CD4-positive, alpha-beta T cell (primary cell): ENCODE measurements around the gene PPCDC. TPM values are rescaled to one million over a fixed set of nuclear protein-coding genes. Genes with fewer than 3 reads are reported as not detected.

Source experiments
- ATAC-seq: fragments of 200-7000 bp; cut with Tn5 transposase; one replicate; pipeline ENCODE4 v1.10.0; 2022; ENCODE audit warnings: mild to moderate bottlenecking; ENCODE audit not compliant: poor library complexity
- CTCF ChIA-PET: fragments of 350-600 bp; sonication (Branson Sonifier 250); formaldehyde crosslinking; loops from one replicate; lab custom pipeline; 2021; ENCODE audit warnings: antibody characterized with exemption, inconsistent platforms; lab: Charles Lee
- POLR2A ChIA-PET: fragments of 350-600 bp; sonication (Branson Sonifier 250); formaldehyde crosslinking; loops from one replicate; lab custom pipeline; 2021; ENCODE audit warnings: antibody characterized with exemption, inconsistent platforms; lab: Charles Lee
- DNase-seq, 14 experiments: peaks; one replicate each; pipeline ENCODE4 v3.0.0-alpha.2; 2013 to 2020; ENCODE audit warnings: mixed read lengths in 2 of 14
- H3K27ac ChIP-seq, 2 donors: one replicate each; pipeline versions ENCODE4 v1.5.1 to v1.7.0; 2013; ENCODE audit warnings: low read length in 2 of 2, low read depth in 1 of 2, mild to moderate bottlenecking in 1 of 2
- H3K27me3 ChIP-seq, 2 experiments: 1 replicate in 1 of 2; 2 replicates in 1 of 2; pipeline versions ENCODE4 v1.6.1 to v1.7.0; 2013; ENCODE audit warnings: low read length in 2 of 2, control low read depth in 1 of 2, mild to moderate bottlenecking in 1 of 2, moderate library complexity in 1 of 2; ENCODE audit not compliant: insufficient read depth in 2 of 2, control insufficient read depth in 1 of 2
- H3K36me3 ChIP-seq: one replicate; pipeline ENCODE4 v1.6.1; 2013; ENCODE audit warnings: low read length, control low read depth; ENCODE audit not compliant: insufficient read depth
- H3K4me1 ChIP-seq: one replicate; pipeline ENCODE4 v1.6.1; 2013; ENCODE audit warnings: low read length, control low read depth; ENCODE audit not compliant: insufficient read depth
- H3K4me3 ChIP-seq: one replicate; pipeline ENCODE4 v1.5.1; 2013; ENCODE audit warnings: mild to moderate bottlenecking, low read length, moderate library complexity
- H3K9me3 ChIP-seq, 2 experiments: 1 replicate in 1 of 2; 2 replicates in 1 of 2; pipeline versions ENCODE4 v1.6.1 to v1.7.0; 2013; ENCODE audit warnings: low read length in 2 of 2, mild to moderate bottlenecking in 2 of 2, control low read depth in 1 of 2, moderate library complexity in 1 of 2; ENCODE audit not compliant: control insufficient read depth in 1 of 2, insufficient read depth in 1 of 2
- H3K27ac Mint-ChIP-seq: one replicate; pipeline ENCODE4 v1.8.0; 2020; ENCODE audit warnings: mixed read lengths
- H3K27me3 Mint-ChIP-seq: one replicate; pipeline ENCODE4 v1.8.0; 2021; ENCODE audit warnings: mixed read lengths
- H3K36me3 Mint-ChIP-seq: one replicate; pipeline ENCODE4 v1.8.0; 2021; ENCODE audit warnings: low read depth, mixed read lengths
- H3K4me1 Mint-ChIP-seq: one replicate; pipeline ENCODE4 v1.8.0; 2021; ENCODE audit warnings: low read depth, mixed read lengths
- H3K4me3 Mint-ChIP-seq: one replicate; pipeline ENCODE4 v1.8.0; 2020; ENCODE audit warnings: mild to moderate bottlenecking, mixed read lengths
- H3K9me3 Mint-ChIP-seq: one replicate; pipeline ENCODE4 v1.8.0; 2020; ENCODE audit warnings: mixed read lengths
- intact Hi-C, 2 experiments: fragments of 100-400 bp; cut with DNase I in 1 of 2; cut with micrococcal nuclease in 1 of 2; formaldehyde crosslinking; loops; one replicate each; pipeline versions ENCODE4 v1.15.1 to v1.9.0; 2023 to 2025; cut with DNase I, micrococcal nuclease
- total RNA-seq, 174 experiments: library from RNA in 2 of 174; stranded (reverse) in 2 of 174; gene quantifications; one replicate each; pipeline ENCODE4 v1.2.3 and lab custom pipeline; 2021 to 2026
- TF ChIP-seq, protein P1 (sequence below): fragments of 200-600 bp; IDR thresholded peaks from one replicate; pipeline ENCODE4 v1.8.0; 2022; ENCODE audit warnings: antibody characterized with exemption, mild to moderate bottlenecking

Gene PPCDC
- total RNA-seq, 2 experiments from 2014 or later: 5.5 to 5.8 TPM

GRCh38 chr15:75068748-75069147, 45.4 kb downstream of the PPCDC start:
- Histone ChIP-seq H3K4me1 (peaks cover 29% of the 10 kb centered on the region), H3K4me3 (no peak overlapping the region), H3K9me3 (no peaks in the 10 kb centered on the region), H3K27me3 (no peaks in the 10 kb centered on the region), H3K27ac (no peak overlapping the region), H3K36me3 (no peaks in the 10 kb centered on the region)
- ChIA-PET POLR2A (no interaction called here), CTCF (no interaction called here)
- ATAC-seq (no peak), DNase-seq (no peak)
- peaks cover 19% of the 10 kb centered on the region for H3K4me1 Mint-ChIP-seq
- no peak overlapping the region for H3K4me3 Mint-ChIP-seq
- peaks cover 5% of the 10 kb centered on the region for H3K27me3 Mint-ChIP-seq
- H3K36me3 Mint-ChIP-seq: no peaks in the 10 kb centered on the region
- intact Hi-C loops: no loop called here
- H3K9me3 Mint-ChIP-seq: peaks cover 2% of the 10 kb centered on the region
- H3K27ac Mint-ChIP-seq: no peak overlapping the region
- TF ChIP-seq, protein P1, sequence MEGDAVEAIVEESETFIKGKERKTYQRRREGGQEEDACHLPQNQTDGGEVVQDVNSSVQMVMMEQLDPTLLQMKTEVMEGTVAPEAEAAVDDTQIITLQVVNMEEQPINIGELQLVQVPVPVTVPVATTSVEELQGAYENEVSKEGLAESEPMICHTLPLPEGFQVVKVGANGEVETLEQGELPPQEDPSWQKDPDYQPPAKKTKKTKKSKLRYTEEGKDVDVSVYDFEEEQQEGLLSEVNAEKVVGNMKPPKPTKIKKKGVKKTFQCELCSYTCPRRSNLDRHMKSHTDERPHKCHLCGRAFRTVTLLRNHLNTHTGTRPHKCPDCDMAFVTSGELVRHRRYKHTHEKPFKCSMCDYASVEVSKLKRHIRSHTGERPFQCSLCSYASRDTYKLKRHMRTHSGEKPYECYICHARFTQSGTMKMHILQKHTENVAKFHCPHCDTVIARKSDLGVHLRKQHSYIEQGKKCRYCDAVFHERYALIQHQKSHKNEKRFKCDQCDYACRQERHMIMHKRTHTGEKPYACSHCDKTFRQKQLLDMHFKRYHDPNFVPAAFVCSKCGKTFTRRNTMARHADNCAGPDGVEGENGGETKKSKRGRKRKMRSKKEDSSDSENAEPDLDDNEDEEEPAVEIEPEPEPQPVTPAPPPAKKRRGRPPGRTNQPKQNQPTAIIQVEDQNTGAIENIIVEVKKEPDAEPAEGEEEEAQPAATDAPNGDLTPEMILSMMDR: no peak

DNA sequence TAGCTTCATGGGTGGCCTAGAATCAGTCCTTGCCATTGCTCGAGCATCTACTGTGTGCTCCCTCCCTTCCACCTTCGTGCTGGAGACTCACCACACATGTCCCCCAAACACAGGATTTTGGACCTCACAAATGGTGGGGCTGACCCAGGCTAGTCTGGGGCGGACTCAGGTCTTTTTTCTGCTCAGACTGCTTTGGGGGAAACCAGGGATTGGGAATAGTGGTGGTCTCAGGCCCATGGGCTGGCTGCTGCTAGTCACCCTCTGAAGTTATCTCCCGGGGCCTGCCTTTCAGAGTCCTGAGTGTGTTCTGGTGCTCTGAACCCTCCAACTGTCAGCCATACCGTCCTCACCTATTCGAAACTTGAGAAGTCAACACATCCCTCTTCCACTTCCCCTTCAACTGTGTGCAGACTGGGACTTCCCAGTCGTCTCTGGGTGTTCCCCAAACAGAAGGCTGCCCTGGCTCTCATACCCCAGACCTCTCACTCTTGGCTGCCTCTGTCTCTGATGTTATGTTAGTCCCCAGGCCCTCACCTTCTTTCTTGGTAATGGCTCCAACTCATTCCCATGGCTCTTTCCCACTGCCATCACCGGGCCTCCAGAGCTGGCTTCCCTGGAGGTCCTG, 46.0 kb downstream of the PPCDC start:
- POLR2A ChIA-PET: no interaction called here
- H3K27ac ChIP-seq: no peak overlapping the region
- H3K27ac Mint-ChIP-seq: no peak overlapping the region
- no peaks in the 10 kb centered on the region for H3K36me3 Mint-ChIP-seq
- H3K4me3 ChIP-seq: no peak overlapping the region
- TF ChIP-seq, protein P1: no peak
- DNase-seq (peak in 2 of 14 experiments; percentile 60 to 62), ATAC-seq (no peak)
- H3K27me3 Mint-ChIP-seq: peaks cover 5% of the 10 kb centered on the region
- no peak overlapping the region for H3K4me3 Mint-ChIP-seq
- H3K9me3 ChIP-seq: no peaks in the 10 kb centered on the region
- peaks cover 29% of the 10 kb centered on the region for H3K4me1 ChIP-seq
- CTCF ChIA-PET: no interaction called here
- intact Hi-C loops: no loop called here
- no peaks in the 10 kb centered on the region for H3K36me3 ChIP-seq
- H3K4me1 Mint-ChIP-seq: peaks cover 19% of the 10 kb centered on the region
- H3K27me3 ChIP-seq: no peaks in the 10 kb centered on the region
- H3K9me3 Mint-ChIP-seq: peaks cover 2% of the 10 kb centered on the region

DNA sequence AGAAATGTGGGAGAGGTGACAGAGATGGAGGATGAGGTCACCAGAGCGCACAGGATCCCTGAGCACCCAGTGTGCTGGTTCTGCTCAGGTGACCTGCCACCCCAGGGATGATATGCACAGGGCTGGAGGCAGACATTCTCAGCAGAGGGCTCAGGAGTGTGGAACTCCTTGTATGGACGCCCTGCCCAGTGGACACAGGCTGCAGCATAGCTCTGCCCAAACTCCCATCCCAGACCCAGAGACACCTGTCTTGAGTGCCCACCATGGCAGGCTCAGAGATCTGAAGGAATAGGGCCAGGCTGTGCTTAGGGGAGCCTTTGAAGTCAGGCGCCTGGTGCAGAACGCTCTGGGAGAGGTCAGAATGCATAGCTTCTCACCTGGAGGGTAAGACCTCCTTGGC, 47.3 kb downstream of the PPCDC start:
- TF ChIP-seq, protein P1: no peak
- Mint-ChIP-seq H3K4me3 (no peak overlapping the region), H3K36me3 (no peaks in the 10 kb centered on the region), H3K27me3 (peaks cover 5% of the 10 kb centered on the region), H3K27ac (no peak overlapping the region), H3K9me3 (peaks cover 5% of the 10 kb centered on the region), H3K4me1 (peaks cover 14% of the 10 kb centered on the region)
- Histone ChIP-seq H3K27ac (no peak overlapping the region), H3K36me3 (no peaks in the 10 kb centered on the region), H3K4me1 (peaks cover 24% of the 10 kb centered on the region), H3K9me3 (peaks cover 4 to 6% of the 10 kb centered on the region in 2 experiments), H3K27me3 (no peaks in the 10 kb centered on the region), H3K4me3 (no peak overlapping the region)
- POLR2A ChIA-PET: no interaction called here
- intact Hi-C loops: no loop called here
- DNase-seq: no peak
- CTCF ChIA-PET: no interaction called here
- ATAC-seq: no peak
